Neural progenitor cell (in vitro differentiated cells): ENCODE results near the gene C7orf33. TPM values are rescaled to one million over a fixed set of nuclear protein-coding genes. Genes with fewer than 3 reads are reported as not detected.

Experiments
- DNase-seq: peaks from one replicate; pipeline ENCODE4 v3.0.0-alpha.2; 2016; ENCODE audit warnings: low spot score
- H2AFZ ChIP-seq: fragments of 200-600 bp; sonication (generic); replicated peaks from 2 replicates; pipeline ENCODE4 v1.6.1; 2016; ENCODE audit warnings: antibody characterized with exemption
- H3F3A ChIP-seq: fragments of 200-600 bp; sonication (generic); 2 replicates; pipeline ENCODE4 v1.6.1; 2016; ENCODE audit warnings: antibody characterized with exemption, low read depth
- H3K27ac ChIP-seq: fragments of 200-600 bp; sonication (generic); 2 replicates; pipeline ENCODE4 v1.5.1; 2016; ENCODE audit warnings: mild to moderate bottlenecking
- H3K27me3 ChIP-seq: fragments of 200-600 bp; sonication (generic); 2 replicates; pipeline ENCODE4 v1.6.1; 2016; ENCODE audit warnings: mild to moderate bottlenecking, moderate library complexity
- H3K36me3 ChIP-seq: fragments of 200-600 bp; sonication (generic); 2 replicates; pipeline ENCODE4 v1.5.1; 2016
- H3K4me1 ChIP-seq: fragments of 200-600 bp; sonication (generic); 2 replicates; pipeline ENCODE4 v1.6.1; 2016; ENCODE audit warnings: mixed run types
- H3K4me2 ChIP-seq: fragments of 200-600 bp; sonication (generic); 2 replicates; pipeline ENCODE4 v1.6.1; 2016
- H3K4me3 ChIP-seq: fragments of 200-600 bp; sonication (generic); 2 replicates; pipeline ENCODE4 v1.5.1; 2016
- H3K79me2 ChIP-seq: fragments of 200-600 bp; sonication (generic); 2 replicates; pipeline ENCODE4 v1.6.1; 2016; ENCODE audit warnings: low read depth
- H3K9ac ChIP-seq: fragments of 200-600 bp; sonication (generic); 2 replicates; pipeline ENCODE4 v1.6.1; 2016
- H3K9me3 ChIP-seq: fragments of 200-600 bp; sonication (generic); 2 replicates; pipeline ENCODE4 v1.5.1; 2016; ENCODE audit warnings: low read depth
- H4K20me1 ChIP-seq: fragments of 200-600 bp; sonication (generic); 2 replicates; pipeline ENCODE4 v1.6.1; 2016; ENCODE audit warnings: low read depth
- H3K27ac Mint-ChIP-seq: 3 replicates; pipeline ENCODE4 v1.8.0; 2021; ENCODE audit warnings: mixed read lengths
- H3K27me3 Mint-ChIP-seq: 2 replicates; pipeline ENCODE4 v1.8.0; 2022; ENCODE audit warnings: low read depth, mild to moderate bottlenecking, inconsistent platforms, moderate library complexity, mixed read lengths; ENCODE audit not compliant: insufficient read depth
- H3K36me3 Mint-ChIP-seq: 3 replicates; pipeline ENCODE4 v1.8.0; 2021; ENCODE audit warnings: mixed read lengths
- H3K4me1 Mint-ChIP-seq: 3 replicates; pipeline ENCODE4 v1.8.0; 2021; ENCODE audit warnings: mixed read lengths
- H3K4me3 Mint-ChIP-seq: 3 replicates; pipeline ENCODE4 v1.8.0; 2021; ENCODE audit warnings: mild to moderate bottlenecking, moderate library complexity, mixed read lengths
- H3K9me3 Mint-ChIP-seq: 3 replicates; pipeline ENCODE4 v1.8.0; 2020; ENCODE audit warnings: mixed read lengths
- EZH2 ChIP-seq: fragments of 200-600 bp; sonication (generic); IDR thresholded peaks from 2 replicates; pipeline ENCODE4 v1.6.1; 2017; ENCODE audit warnings: antibody characterized with exemption, mild to moderate bottlenecking, moderate library complexity
- EZH2phosphoT487 ChIP-seq: fragments of 200-600 bp; sonication (generic); IDR thresholded peaks from 2 replicates; pipeline ENCODE4 v1.6.1; 2017; ENCODE audit warnings: antibody characterized with exemption
- total RNA-seq: library from RNA; depleted of rRNA; stranded (reverse); fragments of >200 nt; gene quantifications from 2 replicates; pipeline ENCODE4 v1.2.3, GENCODE V29; 2015; ENCODE audit warnings: low replicate concordance
- TF ChIP-seq, protein P1 (sequence below): fragments of 200-600 bp; sonication (generic); IDR thresholded peaks from 2 replicates; pipeline ENCODE4 v1.5.1; 2017; ENCODE audit warnings: antibody characterized with exemption, mild to moderate bottlenecking

The C7orf33 gene
- total RNA-seq, 1 donor from 2014 or later = not detected

- Histone ChIP-seq H3K79me2 (no peaks in the 10 kb centered on the region), H3K36me3 (no peaks in the 10 kb centered on the region), H3K9me3 (no peaks in the 10 kb centered on the region), H2AFZ (no peak overlapping the region), H4K20me1 (no peaks in the 10 kb centered on the region), H3F3A (no peaks in the 10 kb centered on the region), H3K4me3 (no peak overlapping the region), H3K4me1 (no peaks in the 10 kb centered on the region), H3K27ac (no peak overlapping the region), H3K9ac (no peak overlapping the region), H3K27me3 (no peaks in the 10 kb centered on the region), H3K4me2 (no peak overlapping the region)
- Mint-ChIP-seq H3K9me3 (peaks cover 5% of the 10 kb centered on the region), H3K27ac (no peak overlapping the region), H3K4me3 (no peak overlapping the region), H3K27me3 (no peaks in the 10 kb centered on the region), H3K4me1 (no peaks in the 10 kb centered on the region), H3K36me3 (no peaks in the 10 kb centered on the region)
- DNase-seq = no peak
- TF ChIP-seq EZH2 (no peak), EZH2phosphoT487 (no peak)
- TF ChIP-seq, protein P1, sequence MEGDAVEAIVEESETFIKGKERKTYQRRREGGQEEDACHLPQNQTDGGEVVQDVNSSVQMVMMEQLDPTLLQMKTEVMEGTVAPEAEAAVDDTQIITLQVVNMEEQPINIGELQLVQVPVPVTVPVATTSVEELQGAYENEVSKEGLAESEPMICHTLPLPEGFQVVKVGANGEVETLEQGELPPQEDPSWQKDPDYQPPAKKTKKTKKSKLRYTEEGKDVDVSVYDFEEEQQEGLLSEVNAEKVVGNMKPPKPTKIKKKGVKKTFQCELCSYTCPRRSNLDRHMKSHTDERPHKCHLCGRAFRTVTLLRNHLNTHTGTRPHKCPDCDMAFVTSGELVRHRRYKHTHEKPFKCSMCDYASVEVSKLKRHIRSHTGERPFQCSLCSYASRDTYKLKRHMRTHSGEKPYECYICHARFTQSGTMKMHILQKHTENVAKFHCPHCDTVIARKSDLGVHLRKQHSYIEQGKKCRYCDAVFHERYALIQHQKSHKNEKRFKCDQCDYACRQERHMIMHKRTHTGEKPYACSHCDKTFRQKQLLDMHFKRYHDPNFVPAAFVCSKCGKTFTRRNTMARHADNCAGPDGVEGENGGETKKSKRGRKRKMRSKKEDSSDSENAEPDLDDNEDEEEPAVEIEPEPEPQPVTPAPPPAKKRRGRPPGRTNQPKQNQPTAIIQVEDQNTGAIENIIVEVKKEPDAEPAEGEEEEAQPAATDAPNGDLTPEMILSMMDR = no peak
Measured at GRCh38 chr7:148553979-148554378, 36.6 kb upstream of the C7orf33 start.

DNA sequence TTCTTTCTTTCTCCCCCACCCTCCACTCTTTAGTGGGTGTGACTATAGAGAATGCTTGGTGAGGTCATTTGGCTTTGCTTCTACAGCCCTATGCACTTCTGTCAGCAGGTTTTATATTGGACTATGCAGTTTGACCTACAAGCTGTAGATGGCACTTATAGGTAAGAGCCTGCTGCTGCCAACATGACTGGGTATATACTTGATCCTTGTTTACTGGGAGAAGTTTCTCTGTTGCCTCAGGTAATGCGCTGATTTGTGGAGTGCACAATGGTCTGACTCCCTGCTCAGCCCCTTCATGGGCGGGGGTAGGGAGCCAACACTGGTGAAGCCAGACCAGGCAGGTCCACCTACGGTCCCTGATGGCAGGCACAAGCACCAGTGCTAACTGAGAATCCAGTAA, 33.7 kb upstream of the C7orf33 start:
- H3K27me3 Mint-ChIP-seq = no peaks in the 10 kb centered on the region
- no peak for TF ChIP-seq EZH2
- TF ChIP-seq EZH2phosphoT487 = no peak
- TF ChIP-seq, protein P1 = no peak
- H3K4me3 ChIP-seq = no peak overlapping the region
- H3K36me3 Mint-ChIP-seq = no peaks in the 10 kb centered on the region
- H3K9me3 Mint-ChIP-seq = peaks cover 2% of the 10 kb centered on the region
- no peaks in the 10 kb centered on the region for H3K36me3 ChIP-seq
- no peaks in the 10 kb centered on the region for H3K79me2 ChIP-seq
- H3F3A ChIP-seq = no peaks in the 10 kb centered on the region
- no peak overlapping the region for H3K4me3 Mint-ChIP-seq
- H3K9ac ChIP-seq = no peak overlapping the region
- H3K4me1 ChIP-seq = no peaks in the 10 kb centered on the region
- no peaks in the 10 kb centered on the region for H3K4me1 Mint-ChIP-seq
- DNase-seq = no peak
- no peaks in the 10 kb centered on the region for H3K9me3 ChIP-seq
- no peak overlapping the region for H3K27ac ChIP-seq
- H3K4me2 ChIP-seq = no peak overlapping the region
- no peaks in the 10 kb centered on the region for H4K20me1 ChIP-seq
- H3K27ac Mint-ChIP-seq = no peak overlapping the region
- H2AFZ ChIP-seq = no peak overlapping the region
- H3K27me3 ChIP-seq = no peaks in the 10 kb centered on the region

GRCh38 chr7:148558914-148559313, 31.7 kb upstream of the C7orf33 start:
- Histone ChIP-seq H3K36me3 (no peaks in the 10 kb centered on the region), H3K4me1 (no peaks in the 10 kb centered on the region), H3K27ac (no peak overlapping the region), H3K79me2 (no peaks in the 10 kb centered on the region), H2AFZ (no peak overlapping the region), H3F3A (no peaks in the 10 kb centered on the region), H4K20me1 (no peaks in the 10 kb centered on the region), H3K4me2 (no peak overlapping the region), H3K9me3 (no peaks in the 10 kb centered on the region), H3K9ac (no peak overlapping the region), H3K4me3 (no peak overlapping the region), H3K27me3 (no peaks in the 10 kb centered on the region)
- TF ChIP-seq EZH2phosphoT487 (no peak), EZH2 (no peak)
- TF ChIP-seq, protein P1 = no peak
- H3K9me3 Mint-ChIP-seq = no peaks in the 10 kb centered on the region
- H3K4me1 Mint-ChIP-seq = no peaks in the 10 kb centered on the region
- no peak overlapping the region for H3K4me3 Mint-ChIP-seq
- H3K27me3 Mint-ChIP-seq = no peaks in the 10 kb centered on the region
- H3K27ac Mint-ChIP-seq = no peak overlapping the region
- H3K36me3 Mint-ChIP-seq = no peaks in the 10 kb centered on the region
- no peak for DNase-seq
